HG03457 (cell line): ENCODE results near the gene GDPD3.

Experiments
- ATAC-seq: cut with Tn5 transposase; IDR thresholded peaks from one replicate; pipeline ENCODE4 v1.9.1; 2021; ENCODE audit warnings: moderate number of reproducible peaks; ENCODE audit not compliant: unreplicated experiment

Gene GDPD3, protein sequence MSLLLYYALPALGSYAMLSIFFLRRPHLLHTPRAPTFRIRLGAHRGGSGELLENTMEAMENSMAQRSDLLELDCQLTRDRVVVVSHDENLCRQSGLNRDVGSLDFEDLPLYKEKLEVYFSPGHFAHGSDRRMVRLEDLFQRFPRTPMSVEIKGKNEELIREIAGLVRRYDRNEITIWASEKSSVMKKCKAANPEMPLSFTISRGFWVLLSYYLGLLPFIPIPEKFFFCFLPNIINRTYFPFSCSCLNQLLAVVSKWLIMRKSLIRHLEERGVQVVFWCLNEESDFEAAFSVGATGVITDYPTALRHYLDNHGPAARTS

DNA sequence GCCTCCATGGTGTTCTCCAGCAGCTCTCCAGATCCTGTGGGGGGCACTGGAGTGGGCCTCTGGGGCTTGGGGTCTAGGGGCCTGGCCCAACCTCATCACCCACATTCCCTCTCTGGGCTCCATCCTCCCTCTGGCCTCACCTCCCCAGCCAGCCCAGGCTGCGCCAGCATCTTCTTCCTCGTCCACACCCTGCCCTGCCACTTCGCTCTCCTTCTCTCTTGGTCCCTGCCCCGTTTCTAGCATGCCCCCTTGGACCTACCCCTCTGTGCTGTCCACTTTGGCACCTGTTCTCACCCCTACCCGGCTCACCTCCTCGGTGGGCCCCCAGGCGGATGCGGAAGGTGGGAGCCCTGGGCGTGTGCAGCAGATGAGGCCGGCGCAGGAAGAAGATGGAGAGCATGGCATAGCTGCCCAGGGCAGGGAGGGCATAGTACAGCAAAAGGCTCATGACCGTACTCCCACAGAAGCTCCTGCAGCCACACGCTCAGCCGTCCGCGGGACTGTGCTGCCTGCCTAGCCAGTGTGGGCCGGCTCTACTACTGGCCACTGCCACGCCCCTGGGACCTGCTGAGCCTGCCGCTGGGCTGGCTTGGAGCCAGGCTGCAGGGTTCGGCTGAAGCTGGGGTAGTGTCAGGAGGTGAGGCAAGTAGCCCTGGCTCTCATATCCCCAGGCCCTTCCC, at the start of gene GDPD3:
Gene GDPD3 (minus strand): TSS at position 507 of the 680 bp plus-strand sequence. CDS start 59 bp downstream, at position 448.
- ATAC-seq: no peak

DNA sequence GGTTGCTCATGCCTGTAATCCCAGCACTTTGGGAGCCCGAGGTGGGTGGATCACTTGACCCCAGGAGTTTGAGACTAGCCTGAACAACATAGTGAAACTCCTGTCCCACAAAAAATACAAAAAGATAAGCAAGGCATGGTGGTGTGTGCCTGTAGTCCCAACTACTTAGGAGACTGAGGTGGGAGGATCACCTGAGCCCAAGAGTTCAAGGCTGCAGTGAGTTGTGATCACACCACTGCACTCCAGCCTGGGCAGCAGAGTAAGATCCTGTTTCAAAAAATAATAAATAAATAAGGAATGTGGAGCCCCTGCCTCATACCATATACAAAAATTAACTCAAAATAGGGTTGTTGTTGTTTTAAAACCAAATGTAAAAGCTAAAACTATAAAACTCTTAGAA, 43.9 kb upstream of the GDPD3 start:
- no peak for ATAC-seq

DNA sequence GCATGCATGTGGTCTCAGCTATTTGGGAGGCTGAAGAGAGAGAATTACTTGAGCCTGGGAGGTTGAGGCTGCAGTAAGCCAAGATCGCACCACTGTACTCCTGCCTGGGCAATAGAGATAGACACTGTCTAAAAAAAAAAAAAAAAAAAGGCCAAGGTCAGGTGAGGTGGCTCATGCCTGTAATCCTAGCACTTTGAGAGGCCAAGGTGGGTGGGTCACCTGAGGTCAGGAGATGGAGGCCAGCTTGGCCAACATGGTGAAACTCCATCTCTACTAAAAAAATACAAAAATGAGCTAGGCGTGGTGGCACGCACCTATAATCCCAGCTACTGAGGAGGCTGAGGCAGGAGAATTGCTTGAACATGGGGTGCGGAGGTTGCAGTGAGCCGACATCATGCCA, 41.9 kb upstream of the GDPD3 start:
- ATAC-seq: no peak

DNA sequence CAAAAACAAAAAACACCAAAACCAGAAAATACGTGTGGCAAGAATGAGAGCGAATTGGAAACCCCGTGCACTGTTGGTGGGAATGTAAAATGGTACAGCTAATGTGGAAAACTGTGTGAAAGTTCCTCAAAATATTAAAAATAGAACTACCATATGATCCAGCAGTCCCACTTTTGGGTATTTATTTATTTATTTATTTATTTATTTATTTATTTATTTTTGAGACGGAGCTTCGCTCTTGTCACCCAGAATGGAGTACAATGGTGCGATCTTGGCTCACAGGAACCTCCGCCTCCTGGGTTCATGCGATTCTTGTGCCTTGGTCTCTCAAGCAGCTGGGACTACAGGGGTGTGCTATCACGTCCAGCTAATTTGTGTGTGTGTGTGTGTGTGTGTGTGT, 39.2 kb upstream of the GDPD3 start:
- ATAC-seq: no peak

DNA sequence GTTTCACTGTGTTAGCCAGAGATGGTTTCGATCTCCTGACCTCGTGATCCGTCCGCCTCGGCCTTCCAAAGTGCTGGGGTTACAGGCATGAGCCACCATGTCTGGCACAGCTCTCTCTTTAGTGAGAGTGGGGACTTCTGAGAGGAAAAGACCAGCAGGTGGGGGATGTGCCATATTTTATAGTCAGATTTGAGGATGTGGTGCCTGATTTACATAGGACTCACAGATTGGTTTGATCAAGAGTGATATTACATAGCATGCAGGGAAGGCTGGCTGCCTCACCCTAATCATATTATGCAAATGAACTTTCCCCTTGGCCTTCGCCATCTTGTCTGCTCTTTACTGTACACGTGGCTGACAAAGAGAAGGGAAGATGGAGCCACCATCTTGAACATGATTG, 37.8 kb upstream of the GDPD3 start:
- no peak for ATAC-seq

DNA sequence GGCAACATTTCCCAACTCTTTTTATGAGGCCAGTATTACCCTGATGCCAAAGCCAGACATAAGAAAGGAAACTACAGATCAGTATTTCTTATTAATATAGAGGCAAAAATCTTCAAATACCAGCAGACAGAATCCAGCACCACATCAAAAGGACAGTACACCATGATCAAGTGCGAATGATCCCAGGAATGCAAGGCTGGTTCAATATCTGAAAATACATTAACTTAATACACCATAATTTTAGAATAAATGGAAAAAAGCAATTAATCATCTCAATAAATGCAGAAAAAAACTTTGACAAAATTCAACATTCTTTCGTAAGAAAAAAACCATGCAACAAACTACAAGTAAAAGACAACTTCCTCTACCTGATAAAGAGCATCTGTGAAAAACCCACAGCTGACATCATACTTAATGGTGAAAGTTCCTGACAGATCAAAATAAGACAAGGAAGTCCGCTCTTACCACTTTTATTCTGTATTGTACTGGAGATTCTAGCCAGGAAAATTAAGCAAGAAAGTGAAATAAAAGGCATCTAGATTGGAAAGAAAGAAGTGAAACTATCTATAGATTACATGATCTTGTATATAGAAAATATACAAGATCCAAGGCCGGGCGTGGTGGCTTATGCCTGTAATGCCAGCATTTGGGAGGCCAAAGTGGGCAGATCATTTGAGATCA, 36.1 kb upstream of the GDPD3 start:
- no peak for ATAC-seq

DNA sequence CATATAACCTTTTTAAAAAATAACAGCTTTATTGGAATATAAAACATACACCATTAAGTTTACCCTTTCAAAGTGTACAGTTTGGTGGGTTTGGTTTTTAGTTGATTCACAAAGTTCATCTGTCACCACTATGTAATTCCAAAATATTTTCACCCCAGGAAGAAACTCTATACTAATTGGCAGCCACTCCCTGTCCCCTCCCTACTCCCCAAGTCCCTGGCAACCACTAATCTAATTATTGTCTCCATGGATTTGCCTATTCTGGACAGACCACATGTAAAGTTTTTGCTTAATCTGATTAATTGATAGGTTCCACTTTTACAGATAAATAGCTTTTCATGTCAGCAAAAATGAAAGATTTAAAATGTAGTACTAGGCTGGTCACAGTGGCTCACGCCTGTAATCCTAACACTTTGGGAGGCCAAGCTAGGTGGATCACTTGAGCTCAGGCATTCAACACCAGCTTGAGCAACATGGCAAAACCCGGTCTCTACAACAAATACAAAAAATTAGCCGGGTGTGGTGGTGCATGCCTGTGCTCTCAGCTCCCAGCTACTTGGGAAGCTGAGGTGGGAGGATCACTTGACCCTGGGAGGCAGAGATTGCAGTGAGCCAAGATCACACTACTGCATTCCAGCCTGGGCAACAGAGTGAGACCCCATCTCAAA, 34.6 kb upstream of the GDPD3 start:
- no peak for ATAC-seq

DNA sequence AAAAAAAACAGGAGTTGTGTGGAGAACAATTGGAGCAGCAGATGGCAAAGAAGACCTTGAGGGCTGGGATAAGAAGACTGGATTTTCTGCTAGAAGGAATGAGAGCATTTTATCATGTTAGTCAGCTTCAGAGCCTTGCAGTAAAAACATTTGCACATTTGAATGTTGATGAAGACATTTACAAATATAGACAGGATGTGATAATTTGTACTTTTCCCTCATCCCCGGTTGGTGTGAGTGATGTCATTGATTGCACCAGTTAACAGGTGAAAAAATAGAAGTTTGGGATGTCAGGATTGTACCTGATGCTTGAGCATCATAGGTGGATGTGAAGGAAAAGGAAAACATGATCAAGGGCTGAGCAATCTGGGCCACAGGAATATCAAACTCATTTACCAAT, 32.3 kb upstream of the GDPD3 start:
- no peak for ATAC-seq

DNA sequence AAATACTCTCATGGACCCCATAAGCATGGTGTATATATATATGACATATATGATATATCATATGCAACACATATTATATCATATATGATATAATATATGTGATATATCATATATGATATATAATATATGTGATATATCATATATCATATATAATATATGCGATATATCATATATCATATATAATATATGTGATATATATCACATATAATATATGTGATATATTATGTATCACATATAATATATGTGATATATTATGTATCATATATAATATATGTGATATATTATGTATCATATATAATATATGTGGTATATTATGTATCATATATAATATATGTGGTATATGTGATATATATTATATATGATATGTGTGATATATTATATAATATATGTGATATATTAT, 31.6 kb upstream of the GDPD3 start:
- ATAC-seq: no peak

DNA sequence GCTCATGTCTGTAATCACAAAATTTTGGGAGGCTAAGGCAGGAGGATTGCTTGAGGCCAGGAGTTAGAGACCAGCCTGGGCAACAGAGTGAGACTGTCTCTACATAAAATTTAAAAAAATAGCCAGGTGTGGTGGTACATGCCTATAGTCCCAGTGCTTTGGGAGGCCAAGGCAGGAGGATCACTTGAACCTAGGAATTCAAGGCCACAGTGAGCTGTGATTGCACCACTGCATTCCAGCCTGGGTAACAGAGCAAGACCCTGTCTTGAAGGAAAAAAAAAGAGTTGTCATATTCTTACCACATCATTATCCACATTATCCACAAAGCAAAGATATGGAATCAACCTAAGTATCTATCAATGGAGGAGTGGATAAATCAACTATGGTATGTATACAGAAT, 30.7 kb upstream of the GDPD3 start:
- ATAC-seq: no peak

DNA sequence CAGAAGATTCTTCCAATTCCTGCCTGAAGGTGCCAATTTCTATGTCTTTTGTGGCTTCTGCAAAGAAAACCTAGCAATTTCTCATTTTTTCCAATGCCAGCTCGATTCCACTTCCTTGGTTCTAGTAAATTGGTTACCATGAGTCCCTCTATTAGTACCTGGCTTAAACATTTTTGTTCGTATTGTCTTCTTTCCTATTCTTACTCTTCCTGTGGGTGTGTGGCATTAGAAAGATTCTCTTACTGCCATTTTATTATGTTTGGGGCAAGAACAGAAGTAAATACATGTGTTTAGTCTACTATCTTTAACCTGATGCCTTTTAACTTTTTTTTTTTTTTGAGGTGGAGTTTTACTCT, 30.0 kb upstream of the GDPD3 start:
- no peak for ATAC-seq

DNA sequence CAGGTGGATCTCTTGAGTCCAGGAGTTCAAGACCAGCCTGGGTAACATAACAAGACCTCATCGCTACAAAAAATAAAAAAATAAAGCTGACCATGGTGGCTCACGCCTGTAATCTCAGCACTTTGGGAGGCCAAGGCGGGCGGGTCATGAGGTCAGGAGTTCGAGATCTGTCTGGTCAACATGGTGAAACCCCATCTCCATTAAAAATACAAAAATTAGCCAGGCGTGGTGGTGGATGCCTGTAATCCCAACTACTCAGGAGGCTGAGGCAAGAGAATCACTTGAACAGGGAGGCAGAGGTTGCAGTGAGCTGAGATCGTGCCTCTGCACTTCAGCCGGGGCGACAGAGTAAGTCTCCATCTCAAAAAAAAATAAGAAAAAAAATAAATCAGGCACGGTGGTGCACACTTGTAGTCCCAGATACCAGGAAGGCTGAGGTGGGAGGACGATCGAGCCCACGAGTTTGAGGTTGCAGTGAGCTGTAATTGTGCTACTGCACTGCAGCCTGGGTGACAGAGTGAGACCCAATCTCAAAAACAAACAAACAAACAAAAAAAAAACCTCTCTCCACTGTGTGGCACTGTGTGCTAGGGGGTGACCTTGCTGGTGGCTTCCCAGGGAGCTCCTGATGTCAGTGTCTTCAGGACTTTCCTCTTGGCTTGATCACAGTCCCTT, 29.5 kb upstream of the GDPD3 start:
- ATAC-seq: no peak

DNA sequence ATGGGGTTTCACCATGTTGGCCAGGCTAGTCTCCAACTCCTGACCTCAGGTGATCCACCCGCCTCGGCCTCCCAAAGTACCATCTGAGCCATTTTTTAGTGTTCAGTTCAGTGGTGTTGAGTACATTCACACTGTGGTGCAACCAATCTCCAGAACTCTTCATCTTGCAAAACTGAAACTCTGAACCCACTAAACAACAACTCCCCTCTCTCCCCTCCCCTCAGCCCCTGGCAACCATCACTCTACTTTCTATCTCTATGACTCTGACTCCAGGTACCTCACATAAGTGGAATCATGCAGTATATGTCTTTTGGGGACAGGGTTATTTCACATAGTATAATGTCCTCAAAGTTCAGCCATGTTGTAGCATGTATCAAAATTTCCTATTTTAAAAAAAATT, 28.4 kb upstream of the GDPD3 start:
- ATAC-seq: no peak

DNA sequence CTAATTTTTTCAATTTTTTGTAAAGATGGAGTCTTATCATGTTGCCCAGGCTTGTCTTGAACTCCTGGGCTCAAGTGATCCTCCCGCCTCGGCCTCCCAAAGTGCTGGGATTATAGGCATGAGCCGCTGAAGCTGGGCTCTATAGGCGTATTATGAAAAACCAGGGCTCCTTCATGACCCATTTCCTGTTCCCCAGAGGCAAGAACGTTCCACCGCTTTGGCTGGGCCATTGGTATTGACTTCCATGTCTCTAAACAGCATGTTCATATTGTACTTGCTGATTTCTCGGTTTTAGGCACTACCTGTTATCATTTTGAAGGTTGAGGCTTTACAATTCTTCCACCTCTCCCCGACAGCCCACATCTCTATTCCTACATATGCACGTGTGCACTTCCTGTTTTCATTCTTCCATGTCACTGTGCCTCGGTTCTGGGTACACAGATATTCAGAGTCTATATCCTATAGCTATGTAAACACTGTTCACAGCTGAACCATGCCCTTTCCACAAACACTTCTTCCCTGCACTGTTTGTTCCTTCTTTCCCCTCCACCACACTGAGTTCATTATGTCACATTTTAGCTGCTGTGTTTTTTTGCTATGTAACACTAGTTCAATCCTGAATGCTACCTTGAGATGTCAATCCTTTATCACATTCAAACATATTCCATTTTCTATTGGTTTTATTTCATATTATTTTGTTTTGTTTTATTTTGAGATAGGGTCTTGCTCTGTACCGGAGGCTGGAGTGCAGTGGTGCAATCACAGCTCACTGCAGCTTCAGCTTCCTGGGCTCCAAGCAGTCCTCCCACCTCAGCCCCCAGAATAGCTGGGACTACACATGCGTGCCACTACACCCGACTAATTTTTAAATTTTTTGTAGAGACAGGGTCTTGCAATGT, 26.5 kb upstream of the GDPD3 start:
- ATAC-seq: no peak

DNA sequence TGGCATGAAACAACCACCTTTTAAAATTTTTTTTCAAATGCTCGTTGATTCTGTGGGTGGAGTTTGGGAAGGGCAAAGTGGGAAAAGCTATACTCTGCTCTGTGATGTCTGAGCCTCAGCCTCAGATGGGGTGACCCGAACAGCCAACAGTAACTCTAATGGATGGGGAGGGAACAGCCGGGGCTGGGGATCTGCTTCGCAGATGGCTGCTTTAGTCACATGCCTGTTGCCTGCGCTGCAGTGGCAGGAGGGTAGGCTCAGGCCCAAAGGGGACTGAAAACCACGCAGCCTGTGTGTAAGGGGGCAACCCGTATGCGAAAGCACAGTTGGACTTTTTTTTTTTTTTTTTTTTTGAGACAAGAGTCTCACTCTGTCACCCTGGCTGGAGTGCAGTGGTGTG, 24.6 kb upstream of the GDPD3 start:
- ATAC-seq: no peak

DNA sequence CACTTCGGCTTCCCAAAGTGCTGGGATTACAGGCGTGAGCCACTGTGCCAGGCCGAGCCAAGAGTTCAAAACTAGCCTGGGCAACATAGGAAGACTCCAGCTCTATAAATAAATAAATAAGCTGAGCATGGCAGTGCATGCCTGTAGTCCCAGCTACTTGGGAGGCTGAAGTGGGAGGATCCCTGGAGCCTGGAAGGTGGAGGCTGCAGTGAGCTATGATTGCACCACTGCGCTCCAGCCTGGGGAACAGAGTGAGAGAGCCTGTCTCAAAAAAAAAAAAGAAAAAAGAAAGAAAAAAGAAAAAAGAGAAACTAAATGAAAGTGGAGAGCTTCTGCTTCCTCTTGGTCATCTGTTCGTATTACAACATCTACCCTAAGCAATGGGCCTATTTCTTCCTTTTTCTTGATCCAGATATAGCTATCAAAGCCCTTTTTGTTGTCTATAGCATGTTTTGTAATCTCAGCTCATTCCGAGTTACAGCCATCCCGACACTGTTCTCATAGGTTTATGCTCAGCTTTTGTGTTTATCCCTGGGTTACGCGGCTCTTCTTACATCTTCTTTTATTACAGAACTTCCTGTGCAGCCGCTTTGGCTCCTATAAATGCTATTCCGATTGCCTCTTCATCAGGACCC, 23.8 kb upstream of the GDPD3 start:
- no peak for ATAC-seq

DNA sequence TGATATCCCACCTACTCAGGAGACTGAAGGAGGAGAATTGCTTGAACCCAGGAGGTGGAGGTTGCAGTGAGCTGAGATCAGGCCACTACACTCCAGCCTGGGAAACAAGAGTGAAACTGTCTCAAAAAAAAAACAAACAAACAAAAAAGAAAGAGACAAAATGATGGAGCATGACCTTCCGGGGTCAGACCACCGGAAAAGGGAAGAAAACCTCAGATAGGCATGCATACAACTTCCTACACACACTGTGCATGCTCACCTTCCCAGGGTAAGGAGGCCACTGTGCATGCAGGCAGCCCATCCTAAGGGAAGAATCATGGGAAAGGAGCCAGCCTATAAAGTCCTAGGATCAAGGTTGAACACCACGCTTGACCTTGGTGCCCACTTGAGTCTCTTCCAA, 19.3 kb upstream of the GDPD3 start:
- no peak for ATAC-seq

DNA sequence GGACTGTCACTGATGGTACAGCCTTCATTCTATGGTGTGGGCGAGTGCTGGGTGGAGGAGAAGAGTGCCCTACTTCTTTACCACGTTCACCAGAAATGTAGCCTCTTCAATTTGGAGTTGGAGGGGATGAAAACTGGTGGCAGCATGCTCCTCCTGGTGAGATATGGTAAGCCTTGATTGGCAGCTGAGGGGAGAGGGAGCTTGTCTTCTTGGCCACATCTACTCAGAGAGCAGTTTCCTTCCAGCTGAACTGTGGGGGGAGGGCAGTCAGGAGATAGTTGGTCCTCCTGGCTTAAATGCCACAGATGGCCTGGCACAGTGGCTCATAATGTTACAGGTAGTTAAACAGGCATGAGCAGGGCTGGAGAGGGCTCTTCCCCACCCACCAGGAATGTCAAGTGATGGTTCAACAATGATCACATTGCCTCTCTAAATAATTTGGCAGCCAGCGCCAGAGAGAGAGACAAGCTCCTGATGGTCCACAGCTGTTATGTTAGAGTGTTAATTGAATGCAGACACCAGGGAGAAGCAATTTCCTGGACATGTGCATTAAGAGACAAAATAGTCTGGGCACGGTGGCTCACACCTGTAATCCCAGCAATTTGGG, 18.6 kb upstream of the GDPD3 start:
- no peak for ATAC-seq

DNA sequence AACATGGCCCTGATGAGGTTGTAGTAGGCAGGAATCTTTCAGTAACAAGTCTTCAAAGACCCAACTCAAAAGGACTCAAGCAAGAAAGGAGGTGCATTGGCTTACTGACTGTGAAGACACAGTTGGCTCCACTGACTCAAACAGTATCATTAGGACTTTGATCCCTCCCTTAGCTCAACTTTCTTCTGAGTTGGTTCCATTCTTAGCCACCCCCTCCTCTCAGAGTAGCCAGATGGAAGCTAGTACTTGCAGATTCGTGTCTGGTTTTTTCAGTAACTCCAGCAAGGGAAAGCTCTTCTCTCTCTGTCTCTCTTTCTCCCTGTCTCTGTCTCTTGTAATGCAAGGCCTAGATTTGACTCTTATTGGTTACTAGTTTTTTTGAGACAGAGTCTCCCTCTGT, 14.7 kb upstream of the GDPD3 start:
- ATAC-seq: no peak
